ENCODE measurements around the gene TMIE. TPM values are rescaled to one million over a fixed set of nuclear protein-coding genes. Genes with fewer than 3 reads are reported as not detected.

Gene TMIE
- total and polyA plus RNA-seq, 2 of the 8 experiments (the other 6 are each of a cell fraction or from before 2014, with no cell fraction given) = 0.45 to 0.67 TPM

DNA sequence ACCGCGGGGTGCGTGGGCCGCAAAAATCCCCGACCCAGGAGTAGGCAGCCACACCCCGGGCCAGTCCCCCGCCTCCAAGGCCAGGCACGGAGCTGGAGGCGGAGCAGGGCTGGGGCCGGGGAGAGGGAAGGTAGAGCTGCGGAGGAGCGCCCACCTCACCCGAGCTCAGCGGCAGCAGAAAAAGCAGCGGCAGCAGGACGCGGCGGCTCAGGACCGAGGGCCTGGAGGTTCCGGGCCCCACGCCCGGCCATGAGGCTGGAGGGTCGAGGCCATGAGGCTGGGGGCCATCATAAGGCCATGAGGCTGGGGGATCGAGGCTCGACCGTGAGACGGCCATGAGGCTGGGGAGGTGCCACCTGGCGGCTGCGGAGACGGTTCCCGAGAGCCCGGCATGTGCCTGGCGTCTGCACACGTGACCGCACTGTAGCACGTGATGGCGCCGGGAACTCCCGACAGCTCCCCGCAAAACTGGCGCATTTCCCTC is 49.4 kb downstream of the TMIE start:
- no peak overlapping the region for H3K23ac ChIP-seq (ENCODE audit: insufficient read length)
- H3K36me3 ChIP-seq (ENCODE audit: control insufficient read depth in 2 of 4, insufficient read depth in 4 of 4, low read length in 3 of 4) = no peaks in the 10 kb centered on the region
- H3K9ac ChIP-seq (replicated peaks in 1 of 4; ENCODE audit: extremely low read depth in 1 of 4, low read depth in 3 of 4, low read length in 3 of 4) = no peak overlapping the region
- H3K4me1 ChIP-seq (replicated peaks in 1 of 4; ENCODE audit: control insufficient read depth in 3 of 4, insufficient read depth in 4 of 4, low read length in 3 of 4) = no peaks in the 10 kb centered on the region
- no peaks in the 10 kb centered on the region; the same call in 1 of the 2 replicates for H3K23me2 ChIP-seq (ENCODE audit: low read depth, low read length)
- H2BK15ac ChIP-seq (ENCODE audit: low read length) = no peak overlapping the region
- no peak overlapping the region for H3K18ac ChIP-seq (ENCODE audit: extremely low read depth, low read length)
- H2AK5ac ChIP-seq (ENCODE audit: low read depth, low read length) = no peak overlapping the region
- DNase-seq (ENCODE audit: low read depth in 1 of 2, low spot score in 2 of 2) = no peak
- H2BK5ac ChIP-seq (ENCODE audit: low read depth, low read length) = no peak overlapping the region
- H3K4me2 ChIP-seq (ENCODE audit: insufficient read depth in 1 of 2, low read depth in 2 of 2, low read length in 2 of 2) = no peak overlapping the region
- H2BK12ac ChIP-seq (ENCODE audit: low read depth, low read length) = no peak overlapping the region
- FAIRE-seq = no peak
- H2BK120ac ChIP-seq (replicated peaks; ENCODE audit: low read depth, low read length) = no peak overlapping the region
- H3K79me2 ChIP-seq (ENCODE audit: control insufficient read depth in 1 of 2, insufficient read depth in 2 of 2, low read length in 2 of 2) = no peaks in the 10 kb centered on the region
- H3K4me3 ChIP-seq (ENCODE audit: extremely low read depth in 1 of 4, insufficient read depth in 2 of 4, low read depth in 3 of 4, low read length in 4 of 4) = no peak overlapping the region
- no peak overlapping the region for H2AFZ ChIP-seq (ENCODE audit: low read length)
- no peaks in the 10 kb centered on the region for H3K27me3 ChIP-seq (replicated peaks in 1 of 4; ENCODE audit: control insufficient read depth in 3 of 4, extremely low read depth in 1 of 4, insufficient read depth in 3 of 4, low read length in 3 of 4)
- TF ChIP-seq BCL11A (IDR thresholded peaks at IDR 0.05; ENCODE audit: low read depth in 2 of 2, low read length in 2 of 2) (no peak), BRCA1 (IDR thresholded peaks at IDR 0.05; ENCODE audit: low read depth, low read length) (no peak), KDM1A (IDR thresholded peaks at IDR 0.05; ENCODE audit: borderline replicate concordance, low read length) (no peak), EP300 (IDR thresholded peaks at IDR 0.05; ENCODE audit: borderline replicate concordance in 1 of 2, low read depth in 2 of 2, low read length in 2 of 2) (no peak)
- TF ChIP-seq, protein P1, sequence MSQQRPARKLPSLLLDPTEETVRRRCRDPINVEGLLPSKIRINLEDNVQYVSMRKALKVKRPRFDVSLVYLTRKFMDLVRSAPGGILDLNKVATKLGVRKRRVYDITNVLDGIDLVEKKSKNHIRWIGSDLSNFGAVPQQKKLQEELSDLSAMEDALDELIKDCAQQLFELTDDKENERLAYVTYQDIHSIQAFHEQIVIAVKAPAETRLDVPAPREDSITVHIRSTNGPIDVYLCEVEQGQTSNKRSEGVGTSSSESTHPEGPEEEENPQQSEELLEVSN (IDR thresholded peaks at IDR 0.05) = peak; percentile 19; the same call in 1 of the 2 replicates
- no peak overlapping the region for H3K27ac ChIP-seq (ENCODE audit: low read depth, low read length)
- H4K5ac ChIP-seq (ENCODE audit: insufficient read length, low read depth, low read length) = no peak overlapping the region
- ChIA-PET POLR2A (ENCODE audit: partially characterized antibody) (no interaction called here), CTCF (ENCODE audit: partially characterized antibody) (interaction anchor here (1.3 kb wide), 1 partner anchor 95 kb away, joined by 4 read pairs; no protein-coding TSS in a partner anchor)
- H3K4ac ChIP-seq (replicated peaks; ENCODE audit: insufficient read length, low read depth, low read length) = no peak overlapping the region
- H3K14ac ChIP-seq (ENCODE audit: insufficient read length) = no peak overlapping the region
- H3K9me3 ChIP-seq (ENCODE audit: insufficient read depth in 2 of 2, low read depth in 1 of 2, low read length in 1 of 2) = no peaks in the 10 kb centered on the region
- no peaks in the 10 kb centered on the region for H3K79me1 ChIP-seq (ENCODE audit: low read depth, low read length)
- H2BK20ac ChIP-seq (ENCODE audit: low read length) = no peak overlapping the region
- H4K8ac ChIP-seq (ENCODE audit: extremely low read depth, insufficient read depth, low read length) = peak overlapping the region; percentile 37; the same call in 1 of the 2 replicates
- 94% methylated on average over 40 of the region's 41 CpGs; no CpG with 5 or more reads in 1 of the 2 experiments for WGBS, 2 experiments (ENCODE audit: extremely low coverage in 1 of 2, insufficient coverage in 1 of 2, insufficient read length in 1 of 2, insufficient replicate concordance in 2 of 2, low coverage in 1 of 2, low lambda C conversion rate in 2 of 2, missing lambda C conversion rate in 1 of 2)
- no peaks in the 10 kb centered on the region for H4K20me1 ChIP-seq (replicated peaks in 1 of 2; ENCODE audit: control insufficient read depth in 1 of 2, insufficient read depth in 2 of 2, low read length in 2 of 2)
- H4K91ac ChIP-seq (replicated peaks; ENCODE audit: insufficient read length, low read length) = no peak overlapping the region
- H3K56ac ChIP-seq (replicated peaks; ENCODE audit: insufficient read length, low read depth, low read length) = no peak overlapping the region
